ENCODE data around the gene SMARCD1.
A peak's percentile ranks its signal among the peaks of the same experiment; 100 is the strongest.

SMARCD1 gene

DNA sequence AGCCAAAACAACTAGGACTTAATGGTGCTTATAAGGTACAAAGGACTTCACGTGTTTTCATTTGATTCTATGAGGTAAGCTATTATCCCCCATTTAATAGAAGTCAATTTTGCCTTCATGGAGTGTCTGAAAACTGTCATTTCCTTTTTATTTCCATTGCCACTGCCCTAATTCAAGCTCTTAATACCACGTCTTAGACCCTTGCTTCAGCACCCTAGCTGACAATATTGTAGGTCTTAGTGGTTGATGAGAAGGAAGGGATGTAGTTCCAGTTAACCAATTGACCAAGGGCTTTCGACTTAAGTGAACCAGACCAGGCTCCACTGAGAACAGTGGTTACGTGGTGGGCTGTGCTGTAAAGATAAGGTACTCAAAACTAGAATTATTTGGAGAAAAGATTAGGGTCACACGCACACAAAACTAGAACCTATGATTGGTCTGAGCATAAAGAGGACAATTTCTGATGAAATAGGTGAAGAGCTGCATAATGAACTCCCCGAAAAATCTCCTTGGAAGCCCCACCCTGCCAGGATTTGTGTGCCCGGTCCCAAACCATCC is 37.4 kb upstream of the SMARCD1 start:
- Histone ChIP-seq H3K36me3 (ENCODE audit: control insufficient read depth, insufficient read depth, low read length) (no peaks in the 10 kb centered on the region), H3K27me3 (ENCODE audit: control insufficient read depth, insufficient read depth, low read length, poor library complexity, severe bottlenecking) (peaks cover 43% of the 10 kb centered on the region), H3K4me3 (ENCODE audit: insufficient read depth, low read depth, low read length) (no peak overlapping the region), H3K9me3 (ENCODE audit: control insufficient read depth, low read length) (no peaks in the 10 kb centered on the region), H3K4me1 (ENCODE audit: control insufficient read depth, insufficient read depth, low read length) (peaks cover 10% of the 10 kb centered on the region), H3K27ac (ENCODE audit: insufficient read depth, low read depth, low read length, poor library complexity, severe bottlenecking) (no peak overlapping the region)
- WGBS, 2 experiments: 90 to 94% methylated on average over 6 to 7 of the region's 7 CpGs

DNA sequence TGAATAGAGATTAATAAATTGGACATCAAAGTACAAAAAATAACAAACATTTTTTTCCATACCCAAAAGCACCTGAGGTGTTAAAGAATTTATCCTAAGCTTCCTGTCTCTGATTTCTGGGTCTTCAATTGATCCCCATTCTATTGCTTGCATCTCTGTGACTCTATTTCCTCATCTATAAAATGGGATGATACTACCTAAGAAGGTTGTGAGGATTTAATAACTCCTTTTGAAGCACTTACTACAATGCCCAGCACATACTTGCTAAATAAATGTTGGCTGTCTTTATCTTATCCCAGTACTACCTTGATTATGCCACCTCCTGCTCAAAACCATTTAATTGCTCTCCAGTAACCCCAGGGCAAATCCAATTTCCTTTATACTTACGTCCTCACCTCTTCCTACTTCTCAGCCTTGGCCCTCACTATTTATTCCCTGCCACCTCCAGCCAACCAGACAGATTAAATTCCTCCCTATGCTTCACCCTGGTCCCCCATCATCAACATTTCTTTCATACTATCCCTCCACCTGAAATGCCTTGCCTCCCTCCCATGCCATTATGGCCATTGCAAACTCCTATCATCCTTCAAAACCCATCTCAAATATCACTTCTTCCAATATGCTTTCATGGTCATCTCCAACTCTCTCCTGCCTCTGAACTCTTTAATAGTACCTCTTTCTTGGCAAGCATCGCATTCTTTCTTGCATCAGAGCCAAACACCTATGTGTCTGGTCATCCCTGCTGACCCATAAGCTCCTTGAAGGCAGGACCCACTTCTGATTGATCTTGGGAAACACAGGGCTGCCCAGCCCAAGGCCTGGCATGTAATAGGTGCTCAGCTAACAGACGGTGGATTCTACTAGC is 35.7 kb upstream of the SMARCD1 start:
- H3K9me3 ChIP-seq (ENCODE audit: control insufficient read depth, low read length): no peaks in the 10 kb centered on the region
- H3K27ac ChIP-seq (ENCODE audit: insufficient read depth, low read depth, low read length, poor library complexity, severe bottlenecking): no peak overlapping the region
- WGBS, 2 experiments: 88 to 89% methylated on average over 3 of the region's 3 CpGs
- peaks cover 58% of the 10 kb centered on the region for H3K27me3 ChIP-seq (ENCODE audit: control insufficient read depth, insufficient read depth, low read length, poor library complexity, severe bottlenecking)
- no peaks in the 10 kb centered on the region for H3K36me3 ChIP-seq (ENCODE audit: control insufficient read depth, insufficient read depth, low read length)
- H3K4me3 ChIP-seq (ENCODE audit: insufficient read depth, low read depth, low read length): no peak overlapping the region
- peaks cover 10% of the 10 kb centered on the region for H3K4me1 ChIP-seq (ENCODE audit: control insufficient read depth, insufficient read depth, low read length)

DNA sequence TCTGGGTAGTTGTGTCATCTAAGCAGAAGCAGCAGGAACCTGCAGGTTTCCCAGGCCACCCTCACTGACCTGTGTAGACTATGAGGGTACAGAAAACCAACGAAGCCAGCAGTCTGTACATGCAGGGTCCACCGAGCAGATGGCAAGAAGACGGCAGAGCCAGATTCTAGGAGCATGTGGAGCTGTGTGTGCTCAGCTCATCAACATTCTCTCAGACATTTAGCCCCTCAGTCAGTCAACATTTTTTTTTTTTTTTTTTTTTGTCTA is 35.1 kb upstream of the SMARCD1 start:
- H3K27ac ChIP-seq (ENCODE audit: insufficient read depth, low read depth, low read length, poor library complexity, severe bottlenecking): no peak overlapping the region
- no peaks in the 10 kb centered on the region for H3K9me3 ChIP-seq (ENCODE audit: control insufficient read depth, low read length)
- H3K4me3 ChIP-seq (ENCODE audit: insufficient read depth, low read depth, low read length): no peak overlapping the region
- peaks cover 10% of the 10 kb centered on the region for H3K4me1 ChIP-seq (ENCODE audit: control insufficient read depth, insufficient read depth, low read length)
- no peaks in the 10 kb centered on the region for H3K36me3 ChIP-seq (ENCODE audit: control insufficient read depth, insufficient read depth, low read length)
- 89 to 97% methylated on average over 3 of the region's 3 CpGs for WGBS, 2 experiments
- H3K27me3 ChIP-seq (ENCODE audit: control insufficient read depth, insufficient read depth, low read length, poor library complexity, severe bottlenecking): peaks cover 58% of the 10 kb centered on the region

DNA sequence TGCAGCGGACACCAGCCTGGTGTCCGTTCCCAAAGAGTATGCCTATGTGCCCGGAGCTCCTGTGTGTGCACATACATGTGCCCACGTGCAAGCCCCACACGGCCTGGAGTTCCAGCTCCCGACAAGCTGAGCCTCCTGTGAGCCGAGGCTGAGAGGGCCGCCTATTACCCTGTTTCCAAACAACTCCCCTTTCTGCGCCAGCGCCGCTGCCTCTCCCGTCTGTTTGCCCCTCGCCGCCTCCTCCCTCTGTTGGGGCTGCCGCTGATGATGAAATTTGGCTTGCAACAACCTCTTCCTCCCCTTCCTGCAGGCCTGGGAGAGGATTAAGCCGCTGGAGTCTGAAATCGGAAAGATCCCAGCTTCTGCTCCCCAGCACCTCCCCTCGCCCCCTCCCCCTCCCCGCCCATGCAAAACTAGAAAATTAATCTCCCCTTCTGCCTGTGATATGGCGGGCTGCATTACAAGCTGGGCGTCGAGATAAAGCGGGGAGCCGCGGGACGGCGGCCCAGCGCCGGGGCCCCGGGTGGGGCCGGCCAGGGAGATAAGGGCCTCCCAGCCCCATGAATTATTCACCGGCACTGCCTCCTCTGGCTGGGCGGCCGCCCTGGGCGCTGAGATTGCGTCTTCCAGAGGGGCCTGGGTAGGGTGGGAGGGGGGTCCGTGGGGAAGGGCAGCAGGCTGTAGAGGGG is 34.6 kb upstream of the SMARCD1 start:
- no peaks in the 10 kb centered on the region for H3K9me3 ChIP-seq (ENCODE audit: control insufficient read depth, low read length)
- 10 to 12% methylated on average over 37 of the region's 37 CpGs for WGBS, 2 experiments
- no peak overlapping the region for H3K27ac ChIP-seq (ENCODE audit: insufficient read depth, low read depth, low read length, poor library complexity, severe bottlenecking)
- H3K4me3 ChIP-seq (ENCODE audit: insufficient read depth, low read depth, low read length): peak overlapping the region; percentile 18
- H3K36me3 ChIP-seq (ENCODE audit: control insufficient read depth, insufficient read depth, low read length): no peaks in the 10 kb centered on the region
- H3K4me1 ChIP-seq (ENCODE audit: control insufficient read depth, insufficient read depth, low read length): peaks cover 10% of the 10 kb centered on the region
- peaks cover 63% of the 10 kb centered on the region for H3K27me3 ChIP-seq (ENCODE audit: control insufficient read depth, insufficient read depth, low read length, poor library complexity, severe bottlenecking)

DNA sequence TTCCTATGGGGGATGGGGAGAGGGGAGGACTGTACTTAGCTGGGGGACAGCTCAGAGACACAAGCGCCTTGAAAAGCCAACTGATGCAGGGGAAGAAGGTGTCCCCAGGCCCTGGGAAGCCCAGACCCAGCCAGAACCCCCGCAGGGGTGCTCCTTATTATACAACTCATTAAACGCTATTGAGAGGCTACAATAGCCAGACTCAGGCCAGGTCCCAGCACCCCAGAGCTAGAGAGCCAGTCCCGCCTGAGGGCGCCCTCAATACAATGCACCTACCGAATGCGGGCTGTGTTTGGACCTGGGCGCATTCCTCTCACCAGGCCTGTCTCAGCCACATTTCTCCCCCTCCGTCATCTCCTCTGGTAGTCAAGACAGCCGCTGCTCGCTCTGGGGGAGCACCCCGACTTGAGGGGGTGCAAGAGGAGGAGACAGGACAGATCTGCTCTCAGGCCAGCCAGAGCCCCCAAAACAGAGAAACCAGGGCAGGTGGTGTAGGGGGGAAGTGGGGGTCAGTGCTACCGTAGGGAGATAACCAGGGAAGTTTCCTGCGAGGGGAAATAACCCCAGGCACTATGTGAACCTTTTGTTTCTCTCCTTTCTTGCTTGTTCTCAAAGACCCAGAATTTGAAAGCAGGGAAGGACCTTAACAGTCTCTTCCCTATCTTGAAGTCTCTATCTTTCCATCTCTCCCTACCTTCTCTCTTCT is 33.9 kb upstream of the SMARCD1 start:
- Histone ChIP-seq H3K9me3 (ENCODE audit: control insufficient read depth, low read length) (no peaks in the 10 kb centered on the region), H3K36me3 (ENCODE audit: control insufficient read depth, insufficient read depth, low read length) (no peaks in the 10 kb centered on the region), H3K4me3 (ENCODE audit: insufficient read depth, low read depth, low read length) (no peak overlapping the region), H3K27me3 (ENCODE audit: control insufficient read depth, insufficient read depth, low read length, poor library complexity, severe bottlenecking) (peaks cover 70% of the 10 kb centered on the region), H3K4me1 (ENCODE audit: control insufficient read depth, insufficient read depth, low read length) (peaks cover 14% of the 10 kb centered on the region), H3K27ac (ENCODE audit: insufficient read depth, low read depth, low read length, poor library complexity, severe bottlenecking) (no peak overlapping the region)
- WGBS, 2 experiments: 17% methylated on average over 14 of the region's 14 CpGs

DNA sequence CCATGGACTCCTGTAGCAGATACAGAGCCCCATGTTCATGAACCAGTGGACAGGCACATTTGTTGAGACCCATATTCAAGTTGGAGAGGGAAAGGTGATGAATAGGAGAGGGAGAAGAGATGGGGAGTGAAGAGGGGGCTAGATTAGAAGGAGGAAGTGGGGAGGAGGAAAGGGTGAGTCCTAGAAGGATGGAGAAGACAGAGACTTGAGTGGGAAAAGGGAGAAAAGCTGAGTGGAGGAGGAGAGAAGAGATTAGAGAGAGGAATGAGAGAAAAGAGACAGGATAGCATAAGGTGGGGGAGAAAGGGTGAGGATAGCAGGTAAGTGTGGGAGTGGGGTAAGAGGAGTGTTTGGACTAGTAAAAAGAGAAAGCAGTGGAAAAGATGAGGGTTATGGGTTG is 32.6 kb upstream of the SMARCD1 start:
- H3K27ac ChIP-seq (ENCODE audit: insufficient read depth, low read depth, low read length, poor library complexity, severe bottlenecking): no peak overlapping the region
- H3K9me3 ChIP-seq (ENCODE audit: control insufficient read depth, low read length): no peaks in the 10 kb centered on the region
- H3K4me1 ChIP-seq (ENCODE audit: control insufficient read depth, insufficient read depth, low read length): peaks cover 23% of the 10 kb centered on the region
- no peaks in the 10 kb centered on the region for H3K36me3 ChIP-seq (ENCODE audit: control insufficient read depth, insufficient read depth, low read length)
- no peak overlapping the region for H3K4me3 ChIP-seq (ENCODE audit: insufficient read depth, low read depth, low read length)
- peaks cover 81% of the 10 kb centered on the region for H3K27me3 ChIP-seq (ENCODE audit: control insufficient read depth, insufficient read depth, low read length, poor library complexity, severe bottlenecking)

DNA sequence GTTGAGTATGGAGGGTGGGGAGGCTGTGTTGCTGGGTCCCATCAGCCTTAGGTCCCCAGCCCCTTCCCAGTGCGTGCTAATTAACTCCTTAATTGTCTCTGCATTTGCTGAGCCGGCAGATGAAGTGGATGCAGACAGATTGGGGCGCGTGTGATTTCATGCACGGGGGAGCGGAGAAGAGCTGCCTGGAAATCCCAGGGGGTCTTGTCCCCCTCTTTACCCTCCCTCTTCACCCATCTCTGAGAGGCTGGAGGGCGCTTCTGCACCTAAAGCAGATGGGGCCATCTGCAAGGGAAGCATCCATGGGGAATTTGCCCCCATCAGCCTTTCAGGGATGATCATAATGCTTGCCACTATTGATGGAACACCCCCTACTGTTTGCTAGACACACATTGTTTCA is 32.2 kb upstream of the SMARCD1 start:
- no peak overlapping the region for H3K27ac ChIP-seq (ENCODE audit: insufficient read depth, low read depth, low read length, poor library complexity, severe bottlenecking)
- no peaks in the 10 kb centered on the region for H3K36me3 ChIP-seq (ENCODE audit: control insufficient read depth, insufficient read depth, low read length)
- H3K27me3 ChIP-seq (ENCODE audit: control insufficient read depth, insufficient read depth, low read length, poor library complexity, severe bottlenecking): peaks cover 81% of the 10 kb centered on the region
- 86 to 89% methylated on average over 7 of the region's 7 CpGs for WGBS, 2 experiments
- peaks cover 23% of the 10 kb centered on the region for H3K4me1 ChIP-seq (ENCODE audit: control insufficient read depth, insufficient read depth, low read length)
- no peaks in the 10 kb centered on the region for H3K9me3 ChIP-seq (ENCODE audit: control insufficient read depth, low read length)
- no peak overlapping the region for H3K4me3 ChIP-seq (ENCODE audit: insufficient read depth, low read depth, low read length)

DNA sequence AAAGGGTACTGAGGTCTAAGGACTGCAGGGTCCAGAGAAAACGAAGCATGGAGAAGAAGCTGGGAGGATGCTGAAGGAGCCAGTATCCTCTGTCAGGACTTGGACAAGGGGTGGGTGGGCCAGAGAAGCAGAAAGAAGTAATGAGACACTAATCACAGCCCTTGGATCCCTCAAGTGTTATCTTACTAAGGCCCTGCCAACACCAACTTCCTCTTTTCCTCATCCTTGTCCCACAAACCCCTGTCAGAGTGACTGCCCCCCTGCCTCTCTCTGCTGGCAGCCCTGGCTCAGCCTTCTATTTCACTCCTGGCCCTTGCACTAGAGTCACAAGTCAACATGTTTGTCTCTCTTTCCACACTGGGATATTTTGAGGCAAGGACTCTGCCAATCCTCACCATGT is 31.6 kb upstream of the SMARCD1 start:
- Histone ChIP-seq H3K36me3 (ENCODE audit: control insufficient read depth, insufficient read depth, low read length) (no peaks in the 10 kb centered on the region), H3K27me3 (ENCODE audit: control insufficient read depth, insufficient read depth, low read length, poor library complexity, severe bottlenecking) (peaks cover 87% of the 10 kb centered on the region), H3K4me1 (ENCODE audit: control insufficient read depth, insufficient read depth, low read length) (peaks cover 23% of the 10 kb centered on the region), H3K27ac (ENCODE audit: insufficient read depth, low read depth, low read length, poor library complexity, severe bottlenecking) (no peak overlapping the region), H3K9me3 (ENCODE audit: control insufficient read depth, low read length) (no peaks in the 10 kb centered on the region), H3K4me3 (ENCODE audit: insufficient read depth, low read depth, low read length) (no peak overlapping the region)
- 85 to 87% methylated on average over 1 of the region's 1 CpG for WGBS, 2 experiments

DNA sequence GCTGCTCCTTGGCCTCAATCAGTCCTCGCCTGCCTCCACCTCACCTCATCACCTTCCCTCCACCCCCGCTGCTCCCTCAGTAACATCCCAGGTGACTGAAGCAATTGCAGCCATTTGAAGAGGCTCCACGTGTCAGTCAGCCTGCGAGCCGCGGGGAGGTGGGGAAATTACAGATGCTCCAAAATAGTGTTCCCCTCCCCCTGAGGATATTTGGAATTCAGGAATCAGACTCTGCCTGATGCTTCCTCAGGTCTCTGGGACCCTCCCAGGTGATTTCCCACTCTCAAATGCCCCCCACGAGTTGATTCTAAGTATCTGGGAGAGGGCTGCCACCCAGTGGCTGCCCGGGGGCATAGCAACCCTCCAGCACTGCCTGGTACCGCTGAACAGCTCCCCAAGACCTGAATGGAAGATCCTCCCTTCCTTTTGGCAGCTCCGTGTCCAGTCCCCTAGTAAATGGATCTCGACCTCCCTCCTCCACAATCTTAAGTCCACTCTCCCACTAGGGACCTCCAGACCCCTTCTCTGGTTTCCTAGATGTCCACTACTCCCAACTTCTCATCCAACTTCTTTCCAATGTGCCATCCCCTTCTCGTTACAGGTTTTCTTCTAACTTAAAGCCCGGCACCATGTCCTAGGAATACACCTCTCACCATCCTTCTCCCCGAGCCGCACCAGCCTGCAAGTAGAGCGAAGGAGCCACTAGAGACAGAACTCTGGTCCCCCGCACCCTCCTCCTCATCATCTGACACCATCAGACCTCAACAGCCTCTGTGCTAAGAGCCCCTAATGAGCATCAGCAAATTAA is 29.1 kb upstream of the SMARCD1 start:
- Histone ChIP-seq H3K36me3 (ENCODE audit: control insufficient read depth, insufficient read depth, low read length) (no peaks in the 10 kb centered on the region), H3K27me3 (ENCODE audit: control insufficient read depth, insufficient read depth, low read length, poor library complexity, severe bottlenecking) (peaks cover 80% of the 10 kb centered on the region), H3K4me3 (ENCODE audit: insufficient read depth, low read depth, low read length) (peak overlapping the region; percentile 6), H3K9me3 (ENCODE audit: control insufficient read depth, low read length) (no peaks in the 10 kb centered on the region), H3K4me1 (ENCODE audit: control insufficient read depth, insufficient read depth, low read length) (peaks cover 20% of the 10 kb centered on the region), H3K27ac (ENCODE audit: insufficient read depth, low read depth, low read length, poor library complexity, severe bottlenecking) (no peak overlapping the region)
- WGBS, 2 experiments: 11 to 16% methylated on average over 17 of the region's 17 CpGs

All from ectodermal cell (in vitro differentiated cells).